Breast epithelium (tissue), 4 donors: Measurements from ENCODE around the gene TRIM21. TPM values are rescaled to one million over a fixed set of nuclear protein-coding genes. Genes with fewer than 3 reads are reported as not detected.
"Not testable (repeated sequence)": the region's sequence is repeated elsewhere in the genome, so short reads cannot be mapped to it uniquely, and the experiment has no call there.

Experiments used
- DNase-seq, 2 donors: peaks; one replicate each; pipeline ENCODE4 v3.0.0-alpha.2; 2019; ENCODE audit warnings: low spot score in 2 of 2
- H3K27ac ChIP-seq, 2 donors: fragments of 200-600 bp; sonication (generic) in 1 of 2; one replicate each; pipeline ENCODE4 v1.5.1; 2016 to 2019; ENCODE audit warnings: mild to moderate bottlenecking in 1 of 2
- H3K27me3 ChIP-seq, 2 donors: fragments of 200-600 bp; sonication (generic) in 1 of 2; one replicate each; pipeline versions ENCODE4 v1.5.1 to v1.6.0; 2017 to 2019; ENCODE audit warnings: control low read depth in 1 of 2, mild to moderate bottlenecking in 1 of 2
- H3K36me3 ChIP-seq: fragments of 200-600 bp; one replicate; pipeline ENCODE4 v1.5.1; 2019
- H3K4me1 ChIP-seq, 2 donors: fragments of 200-600 bp; sonication (generic); one replicate each; pipeline ENCODE4 v1.5.1; 2016 to 2019; ENCODE audit warnings: control low read depth in 1 of 2
- H3K4me3 ChIP-seq, 3 donors: fragments of 200-600 bp; sonication (generic); 1 replicate in 2 of 3; 2 replicates in 1 of 3; pipeline ENCODE4 v1.5.1; 2016 to 2019; ENCODE audit warnings: mild to moderate bottlenecking in 3 of 3, moderate library complexity in 2 of 3
- H3K9me3 ChIP-seq, 2 donors: fragments of 200-600 bp; sonication (generic) in 1 of 2; one replicate each; pipeline ENCODE4 v1.5.1; 2016 to 2019; ENCODE audit warnings: control low read depth in 1 of 2
- POLR2A ChIP-seq: fragments of 450-650 bp; IDR thresholded peaks from one replicate; pipeline ENCODE4 v1.6.1; 2016; ENCODE audit warnings: antibody characterized with exemption, mild to moderate bottlenecking, moderate library complexity
- POLR2AphosphoS5 ChIP-seq, 3 donors: sonication (generic); formaldehyde crosslinking; IDR thresholded peaks; one replicate each; pipeline ENCODE4 v1.6.1; 2017; ENCODE audit warnings: antibody characterized with exemption in 3 of 3
- intact Hi-C: fragments of 100-400 bp; cut with DNase I; formaldehyde crosslinking; loops from one replicate; pipeline ENCODE4 v1.15.1; 2023; ENCODE audit warnings: low total_unique reads
- total RNA-seq, 3 donors: library from RNA; depleted of rRNA; stranded (reverse); fragments of >200 nt; gene quantifications; one replicate each; pipeline ENCODE4 v1.1.0, GENCODE V29; 2016
- TF ChIP-seq, protein P1 (sequence below), 3 donors: fragments of 450-650 bp; IDR thresholded peaks; one replicate each; pipeline ENCODE4 v1.5.1; 2016 to 2017; ENCODE audit warnings: antibody characterized with exemption in 3 of 3, mild to moderate bottlenecking in 3 of 3, moderate library complexity in 3 of 3

The TRIM21 gene
- total RNA-seq, 3 donors from 2014 or later: 12.5 to 17.7 (median 14.1) TPM

DNA sequence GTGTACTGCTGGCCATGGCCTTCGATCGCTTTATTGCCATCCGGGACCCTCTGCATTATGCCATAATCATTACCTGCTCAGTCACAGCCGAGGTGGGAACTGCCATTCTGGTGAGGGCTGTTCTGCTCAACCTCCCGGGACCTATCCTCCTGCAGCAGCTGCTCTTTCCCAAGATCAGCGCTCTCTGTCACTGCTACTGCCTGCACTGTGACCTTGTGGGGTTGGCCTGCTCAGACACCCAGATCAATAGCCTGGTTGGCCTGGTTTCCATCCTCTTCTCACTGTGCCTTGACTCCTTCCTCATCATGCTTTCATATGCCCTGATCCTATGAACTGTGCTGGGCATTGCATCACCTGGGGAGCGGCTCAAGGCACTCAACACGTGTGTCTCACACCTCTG, 24.9 kb upstream of the TRIM21 start:
- no peak overlapping the region for H3K27ac ChIP-seq
- no peaks in the 10 kb centered on the region for H3K27me3 ChIP-seq
- H3K9me3 ChIP-seq: no peaks in the 10 kb centered on the region
- TF ChIP-seq POLR2A: no peak
- TF ChIP-seq POLR2AphosphoS5 (IDR thresholded peaks at IDR 0.05): no peak
- H3K4me3 ChIP-seq: no peak overlapping the region
- intact Hi-C loops: no loop called here
- no peak for DNase-seq
- H3K4me1 ChIP-seq: no peaks in the 10 kb centered on the region
- H3K36me3 ChIP-seq: no peaks in the 10 kb centered on the region

- no peak overlapping the region for H3K4me3 ChIP-seq
- DNase-seq: no peak
- intact Hi-C loops: no loop called here
- no peaks in the 10 kb centered on the region for H3K36me3 ChIP-seq
- TF ChIP-seq, protein P1, sequence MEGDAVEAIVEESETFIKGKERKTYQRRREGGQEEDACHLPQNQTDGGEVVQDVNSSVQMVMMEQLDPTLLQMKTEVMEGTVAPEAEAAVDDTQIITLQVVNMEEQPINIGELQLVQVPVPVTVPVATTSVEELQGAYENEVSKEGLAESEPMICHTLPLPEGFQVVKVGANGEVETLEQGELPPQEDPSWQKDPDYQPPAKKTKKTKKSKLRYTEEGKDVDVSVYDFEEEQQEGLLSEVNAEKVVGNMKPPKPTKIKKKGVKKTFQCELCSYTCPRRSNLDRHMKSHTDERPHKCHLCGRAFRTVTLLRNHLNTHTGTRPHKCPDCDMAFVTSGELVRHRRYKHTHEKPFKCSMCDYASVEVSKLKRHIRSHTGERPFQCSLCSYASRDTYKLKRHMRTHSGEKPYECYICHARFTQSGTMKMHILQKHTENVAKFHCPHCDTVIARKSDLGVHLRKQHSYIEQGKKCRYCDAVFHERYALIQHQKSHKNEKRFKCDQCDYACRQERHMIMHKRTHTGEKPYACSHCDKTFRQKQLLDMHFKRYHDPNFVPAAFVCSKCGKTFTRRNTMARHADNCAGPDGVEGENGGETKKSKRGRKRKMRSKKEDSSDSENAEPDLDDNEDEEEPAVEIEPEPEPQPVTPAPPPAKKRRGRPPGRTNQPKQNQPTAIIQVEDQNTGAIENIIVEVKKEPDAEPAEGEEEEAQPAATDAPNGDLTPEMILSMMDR (IDR thresholded peaks at IDR 0.05): no peak
- TF ChIP-seq POLR2A (no peak), POLR2AphosphoS5 (IDR thresholded peaks at IDR 0.05) (no peak)
- no peaks in the 10 kb centered on the region for H3K27me3 ChIP-seq
- H3K4me1 ChIP-seq: no peaks in the 10 kb centered on the region
- H3K27ac ChIP-seq: no peak overlapping the region
- no peaks in the 10 kb centered on the region for H3K9me3 ChIP-seq
Measured at GRCh38 chr11:4416816-4417215, 23.3 kb upstream of the TRIM21 start.

GRCh38 chr11:4416306-4416705, 22.8 kb upstream of the TRIM21 start:
- intact Hi-C loops: no loop called here
- DNase-seq: no peak
- H3K27me3 ChIP-seq: no peaks in the 10 kb centered on the region
- TF ChIP-seq POLR2AphosphoS5 (IDR thresholded peaks at IDR 0.05): no peak
- no peak for TF ChIP-seq POLR2A
- TF ChIP-seq, protein P1 (IDR thresholded peaks at IDR 0.05): no peak
- no peaks in the 10 kb centered on the region for H3K36me3 ChIP-seq
- no peaks in the 10 kb centered on the region for H3K9me3 ChIP-seq
- H3K4me3 ChIP-seq: no peak overlapping the region
- no peak overlapping the region for H3K27ac ChIP-seq
- no peaks in the 10 kb centered on the region for H3K4me1 ChIP-seq

DNA sequence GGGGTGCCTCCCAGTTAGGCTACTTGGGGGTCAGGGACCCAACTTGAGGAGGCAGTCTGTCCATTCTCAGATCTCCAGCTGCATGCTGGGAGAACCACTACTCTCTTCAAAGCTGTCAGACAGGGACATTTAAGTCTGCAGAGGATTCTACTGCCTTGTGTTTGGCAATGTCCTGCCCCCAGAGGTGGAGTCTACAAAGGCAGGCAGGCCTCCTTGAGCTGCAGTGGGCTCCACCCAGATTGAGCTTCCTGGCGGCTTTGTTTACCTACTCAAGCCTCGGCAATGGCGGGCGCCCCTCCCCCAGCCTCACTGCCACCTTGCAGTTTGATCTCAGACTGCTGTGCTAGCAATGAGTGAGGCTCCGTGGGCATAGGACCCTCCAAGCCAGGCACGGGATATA, 12.7 kb upstream of the TRIM21 start:
- intact Hi-C loops: not testable (repeated sequence)

GRCh38 chr11:4393858-4394223, 339 bp upstream of the TRIM21 start:
- Histone ChIP-seq H3K9me3 (no peaks in the 10 kb centered on the region), H3K4me1 (peaks cover 0 to 3% of the 10 kb centered on the region in 2 donors), H3K27me3 (no peaks in the 10 kb centered on the region), H3K36me3 (peaks cover 4% of the 10 kb centered on the region), H3K27ac (peak overlapping the region; percentile 86 to 88), H3K4me3 (peak overlapping the region; percentile 92 to 95 (median 93))
- DNase-seq: no peak
- TF ChIP-seq POLR2AphosphoS5 (IDR thresholded peaks at IDR 0.05) (no peak), POLR2A (no peak)
- TF ChIP-seq, protein P1 (IDR thresholded peaks at IDR 0.05): no peak
- intact Hi-C loops: no loop called here

More for the DNA sequence above, 12.7 kb upstream of the TRIM21 start:
- H3K4me3 ChIP-seq, H3K27me3 ChIP-seq, H3K4me1 ChIP-seq, H3K9me3 ChIP-seq, DNase-seq, H3K27ac ChIP-seq, H3K36me3 ChIP-seq: not testable (repeated sequence)

DNA sequence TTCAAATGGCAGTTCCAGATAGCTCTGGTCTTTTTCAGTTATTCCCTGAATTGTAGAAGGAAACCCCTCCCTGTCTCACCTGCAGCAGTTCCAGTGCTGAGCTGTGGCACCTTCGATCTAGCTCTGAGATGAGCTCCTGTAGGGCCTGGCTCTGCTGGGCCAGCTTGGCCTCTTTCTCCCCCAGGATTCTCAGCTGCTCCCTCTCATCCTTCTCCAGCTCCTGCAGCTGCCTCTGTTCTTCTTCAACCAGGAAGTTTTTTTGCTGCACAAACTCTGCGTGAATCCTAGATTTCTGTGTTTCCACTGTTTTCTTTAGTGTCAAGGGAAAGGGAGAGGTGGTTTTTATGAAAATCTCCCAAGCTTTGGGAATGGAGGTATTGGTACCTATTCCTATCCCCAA, 5.3 kb downstream of the TRIM21 start:
- intact Hi-C loops: no loop called here
- H3K4me1 ChIP-seq: peaks cover 0 to 3% of the 10 kb centered on the region in 2 donors
- H3K27me3 ChIP-seq: no peaks in the 10 kb centered on the region
- TF ChIP-seq POLR2AphosphoS5 (IDR thresholded peaks at IDR 0.05) (no peak), POLR2A (no peak)
- TF ChIP-seq, protein P1 (IDR thresholded peaks at IDR 0.05): no peak
- peaks cover 7% of the 10 kb centered on the region for H3K36me3 ChIP-seq
- no peak overlapping the region for H3K27ac ChIP-seq
- H3K4me3 ChIP-seq: no peak overlapping the region
- no peaks in the 10 kb centered on the region for H3K9me3 ChIP-seq
- no peak for DNase-seq
